Mesenchymal stem cell (in vitro differentiated cells and primary cell): ENCODE measurements around the gene ELFN2.

Experiments used
- DNase-seq: peaks from one replicate; pipeline ENCODE4 v3.0.0-alpha.2; 2013
- H2AFZ ChIP-seq: one replicate; pipeline ENCODE4 v1.6.1; 2013; ENCODE audit warnings: low read depth, mild to moderate bottlenecking, control low read depth, inconsistent platforms, low read length, moderate library complexity
- H2AK5ac ChIP-seq: 2 replicates; pipeline ENCODE4 v1.6.1; 2013; ENCODE audit warnings: low read length, moderate library complexity, mild to moderate bottlenecking, inconsistent platforms; ENCODE audit not compliant: severe bottlenecking
- H2BK120ac ChIP-seq: one replicate; pipeline ENCODE4 v1.6.1; 2013; ENCODE audit warnings: low read depth, mild to moderate bottlenecking, inconsistent platforms, low read length, moderate library complexity
- H2BK12ac ChIP-seq, 2 experiments: one replicate each; pipeline ENCODE4 v1.6.1; 2013; ENCODE audit warnings: inconsistent platforms in 2 of 2, low read length in 2 of 2, mild to moderate bottlenecking in 2 of 2, moderate library complexity in 2 of 2, control low read depth in 1 of 2
- H2BK15ac ChIP-seq: one replicate; pipeline ENCODE4 v1.6.1; 2013; ENCODE audit warnings: mild to moderate bottlenecking, low read depth, inconsistent platforms; ENCODE audit not compliant: poor library complexity, severe bottlenecking
- H2BK5ac ChIP-seq: 2 replicates; pipeline ENCODE4 v1.6.1; 2013; ENCODE audit warnings: low read depth, mild to moderate bottlenecking, low read length, control low read depth, inconsistent platforms; ENCODE audit not compliant: poor library complexity, severe bottlenecking
- H3K14ac ChIP-seq, 2 experiments: one replicate each; pipeline ENCODE4 v1.6.1; 2013; ENCODE audit warnings: inconsistent platforms in 2 of 2, low read length in 2 of 2, control low read depth in 1 of 2, mild to moderate bottlenecking in 1 of 2, moderate library complexity in 1 of 2
- H3K18ac ChIP-seq, 2 experiments: one replicate each; pipeline ENCODE4 v1.6.1; 2013; ENCODE audit warnings: inconsistent platforms in 2 of 2, low read length in 2 of 2, control low read depth in 1 of 2, low read depth in 1 of 2, mild to moderate bottlenecking in 1 of 2
- H3K23ac ChIP-seq, 2 experiments: one replicate each; pipeline ENCODE4 v1.6.1; 2013; ENCODE audit warnings: inconsistent platforms in 2 of 2, low read length in 2 of 2, mild to moderate bottlenecking in 2 of 2, moderate library complexity in 2 of 2, control low read depth in 1 of 2
- H3K27ac ChIP-seq: 2 replicates; pipeline ENCODE4 v1.5.1; 2013; ENCODE audit warnings: mild to moderate bottlenecking, moderate library complexity, low read length, control low read depth, inconsistent platforms; ENCODE audit not compliant: poor library complexity, severe bottlenecking
- H3K27me3 ChIP-seq, 2 experiments: 2 replicates each; pipeline versions ENCODE4 v1.6.1 to v1.7.0; 2013; ENCODE audit warnings: low read length in 2 of 2, mild to moderate bottlenecking in 2 of 2, moderate library complexity in 2 of 2, control low read depth in 1 of 2, inconsistent platforms in 1 of 2; ENCODE audit not compliant: control insufficient read depth in 1 of 2, insufficient read depth in 1 of 2
- H3K36me3 ChIP-seq, 2 experiments: 2 replicates each; pipeline versions ENCODE4 v1.6.1 to v1.7.0; 2013; ENCODE audit warnings: low read length in 2 of 2, control low read depth in 1 of 2, inconsistent platforms in 1 of 2, low read depth in 1 of 2, mild to moderate bottlenecking in 1 of 2; ENCODE audit not compliant: insufficient read depth in 2 of 2, control insufficient read depth in 1 of 2
- H3K4ac ChIP-seq, 2 experiments: one replicate each; pipeline ENCODE4 v1.6.1; 2013; ENCODE audit warnings: inconsistent platforms in 2 of 2, low read length in 2 of 2, mild to moderate bottlenecking in 2 of 2, moderate library complexity in 2 of 2, control low read depth in 1 of 2, low read depth in 1 of 2
- H3K4me1 ChIP-seq: 2 replicates; pipeline ENCODE4 v1.6.1; 2013; ENCODE audit warnings: low read depth, low read length, control low read depth; ENCODE audit not compliant: control insufficient read depth, insufficient read depth
- H3K4me2 ChIP-seq: 2 replicates; pipeline ENCODE4 v1.6.1; 2013; ENCODE audit warnings: low read length, mild to moderate bottlenecking, inconsistent platforms; ENCODE audit not compliant: poor library complexity, severe bottlenecking
- H3K4me3 ChIP-seq, 2 experiments: 2 replicates each; pipeline versions ENCODE4 v1.5.1 to v1.7.0; 2013; ENCODE audit warnings: low read length in 2 of 2, mild to moderate bottlenecking in 2 of 2, control low read depth in 1 of 2, low read depth in 1 of 2; ENCODE audit not compliant: insufficient read depth in 1 of 2
- H3K79me1 ChIP-seq: replicated peaks from 2 replicates; pipeline ENCODE4 v1.6.1; 2013; ENCODE audit warnings: mild to moderate bottlenecking, control low read depth, low read length, inconsistent platforms; ENCODE audit not compliant: poor library complexity, severe bottlenecking
- H3K9ac ChIP-seq: 2 replicates; pipeline ENCODE4 v1.7.0; 2013; ENCODE audit warnings: mild to moderate bottlenecking, low read length, moderate library complexity
- H3K9me3 ChIP-seq: 2 replicates; pipeline ENCODE4 v1.7.0; 2013; ENCODE audit warnings: mild to moderate bottlenecking, low read length; ENCODE audit not compliant: control insufficient read depth
- H4K8ac ChIP-seq: one replicate; pipeline ENCODE4 v1.6.1; 2013; ENCODE audit warnings: inconsistent platforms, mild to moderate bottlenecking, low read length, moderate library complexity
- H4K91ac ChIP-seq: one replicate; pipeline ENCODE4 v1.6.1; 2013; ENCODE audit warnings: mild to moderate bottlenecking, low read length, inconsistent platforms
- WGBS: methylation state at CpG from one replicate; pipeline ENCODE4 v1.1.7; 2013; ENCODE audit warnings: mixed read lengths; 5-methylcytosine and 5-hydroxymethylcytosine counted together

Gene ELFN2

GRCh38 chr22:37397226-37397625 is 30.1 kb downstream of the ELFN2 start:
- Histone ChIP-seq H3K27ac (no peak overlapping the region), H3K4me2 (no peak overlapping the region), H2BK5ac (no peak overlapping the region), H3K18ac (no peak overlapping the region), H4K8ac (no peak overlapping the region), H2BK12ac (no peak overlapping the region), H3K9ac (no peak overlapping the region), H3K79me1 (peaks cover 49% of the 10 kb centered on the region), H2AK5ac (no peak overlapping the region), H3K4me3 (no peak overlapping the region), H3K23ac (no peak overlapping the region), H4K91ac (peak overlapping the region; percentile 32), H3K9me3 (no peaks in the 10 kb centered on the region), H3K36me3 (peaks cover 0 to 62% of the 10 kb centered on the region in 2 experiments), H3K4me1 (peaks cover 31% of the 10 kb centered on the region), H3K27me3 (peaks cover 0 to 51% of the 10 kb centered on the region in 2 experiments), H3K4ac (no peak overlapping the region), H2AFZ (no peak overlapping the region), H3K14ac (peak overlapping the region in 1 of 2 experiments; percentile 61), H2BK15ac (no peak overlapping the region), H2BK120ac (no peak overlapping the region)
- WGBS, result 68% methylated on average over 10 of the region's 10 CpGs
- no peak for DNase-seq

- Histone ChIP-seq H2AFZ (no peak overlapping the region), H3K27ac (no peak overlapping the region), H3K4ac (no peak overlapping the region), H2BK15ac (no peak overlapping the region), H3K18ac (no peak overlapping the region), H3K4me3 (no peak overlapping the region), H3K9ac (no peak overlapping the region), H4K91ac (no peak overlapping the region), H3K79me1 (peaks cover 45% of the 10 kb centered on the region), H3K4me1 (peaks cover 31% of the 10 kb centered on the region), H2BK12ac (no peak overlapping the region), H3K23ac (no peak overlapping the region), H4K8ac (no peak overlapping the region), H3K27me3 (peaks cover 0 to 49% of the 10 kb centered on the region in 2 experiments), H3K9me3 (no peaks in the 10 kb centered on the region), H3K4me2 (no peak overlapping the region), H2AK5ac (no peak overlapping the region), H2BK5ac (no peak overlapping the region), H3K36me3 (peaks cover 0 to 60% of the 10 kb centered on the region in 2 experiments), H2BK120ac (no peak overlapping the region), H3K14ac (no peak overlapping the region)
- no peak for DNase-seq
- 74% methylated on average over 11 of the region's 11 CpGs for WGBS
Observed at GRCh38 chr22:37396488-37397084, 30.7 kb downstream of the ELFN2 start.

- no peak overlapping the region for H2AK5ac ChIP-seq
- no peak overlapping the region for H3K23ac ChIP-seq
- H3K9ac ChIP-seq, result no peak overlapping the region
- H4K91ac ChIP-seq, result no peak overlapping the region
- no peak overlapping the region for H3K4me2 ChIP-seq
- 64% methylated on average over 20 of the region's 20 CpGs for WGBS
- H4K8ac ChIP-seq, result no peak overlapping the region
- H2BK15ac ChIP-seq, result no peak overlapping the region
- H3K14ac ChIP-seq, result no peak overlapping the region
- H3K79me1 ChIP-seq, result peaks cover 58% of the 10 kb centered on the region
- no peak overlapping the region for H2BK12ac ChIP-seq
- no peak overlapping the region for H3K27ac ChIP-seq
- H2BK120ac ChIP-seq, result no peak overlapping the region
- H3K9me3 ChIP-seq, result no peaks in the 10 kb centered on the region
- no peak overlapping the region for H3K4ac ChIP-seq
- peaks cover 0 to 46% of the 10 kb centered on the region in 2 experiments for H3K27me3 ChIP-seq
- H3K4me1 ChIP-seq, result peaks cover 20% of the 10 kb centered on the region
- no peak overlapping the region for H2AFZ ChIP-seq
- peak overlapping the region in 1 of 2 experiments; percentile 19 for H3K18ac ChIP-seq
- peaks cover 0 to 70% of the 10 kb centered on the region in 2 experiments for H3K36me3 ChIP-seq
- H3K4me3 ChIP-seq, result no peak overlapping the region
- no peak overlapping the region for H2BK5ac ChIP-seq
- no peak for DNase-seq
Observed at GRCh38 chr22:37394341-37394740, 32.9 kb downstream of the ELFN2 start.

- H3K9ac ChIP-seq, result no peak overlapping the region
- no peak overlapping the region for H3K14ac ChIP-seq
- H3K18ac ChIP-seq, result no peak overlapping the region
- no peak overlapping the region for H2BK12ac ChIP-seq
- no peak overlapping the region for H2BK15ac ChIP-seq
- no peak overlapping the region for H4K8ac ChIP-seq
- no peak overlapping the region for H3K4me2 ChIP-seq
- H3K4me1 ChIP-seq, result peaks cover 20% of the 10 kb centered on the region
- 88% methylated on average over 12 of the region's 12 CpGs for WGBS
- H3K36me3 ChIP-seq, result peaks cover 0 to 76% of the 10 kb centered on the region in 2 experiments
- H3K9me3 ChIP-seq, result no peaks in the 10 kb centered on the region
- H3K4ac ChIP-seq, result no peak overlapping the region
- DNase-seq, result no peak
- H2BK120ac ChIP-seq, result no peak overlapping the region
- H4K91ac ChIP-seq, result no peak overlapping the region
- no peak overlapping the region for H3K23ac ChIP-seq
- peaks cover 0 to 48% of the 10 kb centered on the region in 2 experiments for H3K27me3 ChIP-seq
- H2AK5ac ChIP-seq, result no peak overlapping the region
- peaks cover 59% of the 10 kb centered on the region for H3K79me1 ChIP-seq
- H3K27ac ChIP-seq, result no peak overlapping the region
- no peak overlapping the region for H2AFZ ChIP-seq
- H3K4me3 ChIP-seq, result no peak overlapping the region
- H2BK5ac ChIP-seq, result no peak overlapping the region
Observed at GRCh38 chr22:37393746-37394145, 33.5 kb downstream of the ELFN2 start.
